ENCODE measurements around the gene TMEM184A. TPM values are rescaled to one million over a fixed set of nuclear protein-coding genes. Genes with fewer than 3 reads are reported as not detected.
"Not testable (repeated sequence)": the region's sequence is repeated elsewhere in the genome, so short reads cannot be mapped to it uniquely, and the experiment has no call there.

TMEM184A gene
- total and polyA plus RNA-seq, 5 donors from 2014 or later = 0.25 TPM; not detected in 4

- H3K27ac Mint-ChIP-seq = no peak overlapping the region
- no peaks in the 10 kb centered on the region for H3K36me3 ChIP-seq (ENCODE audit: control insufficient read depth, insufficient read depth, low read length)
- no peak overlapping the region for H3K4me3 ChIP-seq (ENCODE audit: low read depth, low read length)
- DNase-seq (no peak), ATAC-seq (ENCODE audit: low read depth in 2 of 2) (no peak)
- H3K27ac ChIP-seq (ENCODE audit: insufficient read depth, low read length, poor library complexity, severe bottlenecking) = no peak overlapping the region
- no peaks in the 10 kb centered on the region for H3K36me3 Mint-ChIP-seq
- H3K27me3 ChIP-seq (ENCODE audit: control insufficient read depth, insufficient read depth, low read length) = no peaks in the 10 kb centered on the region
- H3K9me3 Mint-ChIP-seq = peaks cover 0 to 5% (median 2%) of the 10 kb centered on the region in 7 donors
- peaks cover 26% of the 10 kb centered on the region for H3K27me3 Mint-ChIP-seq
- no peak overlapping the region for H3K4me3 Mint-ChIP-seq
- peaks cover 0 to 1% of the 10 kb centered on the region in 2 experiments for H3K9me3 ChIP-seq (ENCODE audit: control insufficient read depth in 2 of 2, low read length in 2 of 2)
- peaks cover 12% of the 10 kb centered on the region for H3K4me1 ChIP-seq (ENCODE audit: control insufficient read depth, insufficient read depth, low read length, poor library complexity, severe bottlenecking)
- H3K4me1 Mint-ChIP-seq = peaks cover 0 to 12% (median 6%) of the 10 kb centered on the region in 4 donors
Observed at GRCh38 chr7:1587738-1588137, 31.7 kb upstream of the TMEM184A start.

DNA sequence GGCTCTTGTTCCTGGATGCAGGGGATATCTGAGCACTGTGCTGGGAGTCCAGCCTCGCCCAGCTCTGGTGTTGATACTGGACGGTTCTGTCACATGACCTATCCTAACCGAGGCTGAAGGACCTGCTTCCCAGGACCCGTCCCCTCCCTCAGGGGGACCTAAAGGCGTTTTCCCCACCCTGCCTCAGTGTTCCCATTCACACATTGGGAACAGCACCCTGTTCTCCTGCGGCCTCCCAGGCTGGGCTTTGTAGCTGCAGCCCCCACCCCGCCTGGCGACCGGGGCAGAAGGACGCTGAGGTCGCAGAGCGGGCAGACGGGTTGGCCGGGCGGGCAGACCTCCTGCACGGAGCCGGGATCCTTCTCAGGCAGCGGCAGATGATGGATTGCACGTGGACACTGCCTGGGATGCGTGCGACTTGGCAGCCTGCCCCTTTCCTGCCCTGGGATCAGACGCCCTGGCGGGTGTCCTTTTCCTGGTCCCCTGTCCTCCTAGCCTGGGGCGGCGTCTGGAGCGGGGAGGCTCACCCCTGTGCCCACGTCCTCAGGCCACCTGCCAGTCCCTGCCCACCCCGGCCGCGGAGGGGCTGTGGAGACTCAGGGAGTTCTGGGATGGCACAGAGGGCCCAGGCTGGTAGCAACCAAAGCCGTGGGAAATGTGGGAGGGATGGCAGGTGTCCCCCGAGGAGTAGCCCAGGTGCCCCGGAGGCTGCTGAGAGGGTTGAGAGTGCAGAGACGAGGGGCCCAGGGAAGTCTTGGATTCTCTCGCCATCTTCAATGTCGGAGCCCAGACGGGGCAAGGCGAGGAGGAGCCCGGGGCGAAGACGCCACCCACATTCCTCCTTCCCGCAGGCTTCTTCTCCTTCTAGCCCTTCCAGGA is 31.1 kb upstream of the TMEM184A start:
- no peaks in the 10 kb centered on the region for H3K36me3 ChIP-seq (ENCODE audit: control insufficient read depth, insufficient read depth, low read length)
- no peak overlapping the region for H3K27ac Mint-ChIP-seq
- H3K4me3 Mint-ChIP-seq = no peak overlapping the region
- no peak for DNase-seq
- H3K4me3 ChIP-seq (ENCODE audit: low read depth, low read length) = no peak overlapping the region
- no peaks in the 10 kb centered on the region for H3K27me3 ChIP-seq (ENCODE audit: control insufficient read depth, insufficient read depth, low read length)
- H3K4me1 Mint-ChIP-seq = peaks cover 0 to 5% (median 2%) of the 10 kb centered on the region in 4 donors
- no peak for ATAC-seq (ENCODE audit: low read depth in 2 of 2)
- H3K27me3 Mint-ChIP-seq = peaks cover 19% of the 10 kb centered on the region
- no peak overlapping the region for H3K27ac ChIP-seq (ENCODE audit: insufficient read depth, low read length, poor library complexity, severe bottlenecking)
- H3K4me1 ChIP-seq (ENCODE audit: control insufficient read depth, insufficient read depth, low read length, poor library complexity, severe bottlenecking) = peaks cover 5% of the 10 kb centered on the region
- no peaks in the 10 kb centered on the region for H3K36me3 Mint-ChIP-seq
- peaks cover 0 to 1% of the 10 kb centered on the region in 2 experiments for H3K9me3 ChIP-seq (ENCODE audit: control insufficient read depth in 2 of 2, low read length in 2 of 2)
- peaks cover 0 to 5% (median 2%) of the 10 kb centered on the region in 7 donors for H3K9me3 Mint-ChIP-seq

- Mint-ChIP-seq H3K4me3 (no peak overlapping the region), H3K27me3 (peaks cover 14% of the 10 kb centered on the region), H3K9me3 (peaks cover 0 to 5% (median 2%) of the 10 kb centered on the region in 7 donors), H3K36me3 (no peaks in the 10 kb centered on the region), H3K27ac (no peak overlapping the region), H3K4me1 (peaks cover 0 to 4% (median 0%) of the 10 kb centered on the region in 4 donors)
- ATAC-seq (ENCODE audit: low read depth in 2 of 2) (no peak), DNase-seq (no peak)
- Histone ChIP-seq H3K9me3 (ENCODE audit: control insufficient read depth in 2 of 2, low read length in 2 of 2) (peaks cover 0 to 1% of the 10 kb centered on the region in 2 experiments), H3K4me1 (ENCODE audit: control insufficient read depth, insufficient read depth, low read length, poor library complexity, severe bottlenecking) (no peaks in the 10 kb centered on the region), H3K36me3 (ENCODE audit: control insufficient read depth, insufficient read depth, low read length) (no peaks in the 10 kb centered on the region), H3K27me3 (ENCODE audit: control insufficient read depth, insufficient read depth, low read length) (no peaks in the 10 kb centered on the region), H3K4me3 (ENCODE audit: low read depth, low read length) (no peak overlapping the region), H3K27ac (ENCODE audit: insufficient read depth, low read length, poor library complexity, severe bottlenecking) (no peak overlapping the region)
Observed at GRCh38 chr7:1586126-1586826, 30.3 kb upstream of the TMEM184A start.

DNA sequence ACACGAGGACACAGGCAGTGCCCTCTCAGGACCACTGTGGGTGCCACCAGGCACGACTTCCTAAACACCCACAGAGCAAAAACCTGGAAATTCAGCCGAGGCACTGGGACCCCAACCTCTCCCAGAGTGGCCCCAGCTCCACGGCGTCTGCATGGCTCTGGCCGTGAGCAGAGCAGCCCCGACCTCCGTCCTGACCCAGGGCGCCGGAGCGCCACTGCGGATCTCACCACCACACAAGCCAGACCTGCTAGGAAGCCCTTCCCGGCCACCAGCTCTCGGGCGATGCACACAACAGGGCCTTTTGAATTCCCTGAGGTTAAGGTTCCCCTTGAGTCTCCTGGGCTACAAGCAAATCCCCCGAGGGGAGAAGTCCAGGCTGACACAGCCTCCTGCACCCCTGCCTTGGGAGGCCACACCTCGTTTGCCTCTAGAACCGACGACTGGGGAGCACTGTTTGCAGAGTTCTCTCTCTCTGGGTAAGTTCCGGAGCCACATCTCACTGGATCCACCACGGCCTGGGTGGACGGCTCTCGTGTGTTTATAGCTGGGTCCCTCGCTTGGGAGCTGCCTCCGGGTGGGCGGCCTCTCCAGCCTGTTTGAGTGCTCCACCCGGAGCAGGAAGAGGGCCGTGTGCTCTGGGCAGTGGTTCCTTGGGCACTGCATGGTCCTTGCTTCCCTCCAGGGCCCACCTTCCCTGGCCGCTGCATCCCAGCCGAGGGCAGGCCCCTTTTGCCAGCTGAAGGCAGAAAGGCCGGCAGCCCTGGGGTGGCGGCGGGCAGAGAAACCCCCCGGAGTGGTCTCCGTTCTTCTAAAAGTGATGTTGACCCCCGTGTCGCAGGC is 29.4 kb upstream of the TMEM184A start:
- peaks cover 0 to 1% of the 10 kb centered on the region in 2 experiments for H3K9me3 ChIP-seq (ENCODE audit: control insufficient read depth in 2 of 2, low read length in 2 of 2)
- Mint-ChIP-seq H3K36me3 (no peaks in the 10 kb centered on the region), H3K9me3 (peaks cover 0 to 5% (median 2%) of the 10 kb centered on the region in 7 donors), H3K4me1 (peaks cover 0 to 2% (median under 1%) of the 10 kb centered on the region in 4 donors), H3K27ac (no peak overlapping the region), H3K27me3 (peaks cover 5% of the 10 kb centered on the region), H3K4me3 (no peak overlapping the region)
- ATAC-seq (ENCODE audit: low read depth in 2 of 2) = no peak
- H3K27ac ChIP-seq (ENCODE audit: insufficient read depth, low read length, poor library complexity, severe bottlenecking) = no peak overlapping the region
- no peak overlapping the region for H3K4me3 ChIP-seq (ENCODE audit: low read depth, low read length)
- no peaks in the 10 kb centered on the region for H3K27me3 ChIP-seq (ENCODE audit: control insufficient read depth, insufficient read depth, low read length)
- no peak for DNase-seq
- H3K4me1 ChIP-seq (ENCODE audit: control insufficient read depth, insufficient read depth, low read length, poor library complexity, severe bottlenecking) = no peaks in the 10 kb centered on the region
- no peaks in the 10 kb centered on the region for H3K36me3 ChIP-seq (ENCODE audit: control insufficient read depth, insufficient read depth, low read length)

DNA sequence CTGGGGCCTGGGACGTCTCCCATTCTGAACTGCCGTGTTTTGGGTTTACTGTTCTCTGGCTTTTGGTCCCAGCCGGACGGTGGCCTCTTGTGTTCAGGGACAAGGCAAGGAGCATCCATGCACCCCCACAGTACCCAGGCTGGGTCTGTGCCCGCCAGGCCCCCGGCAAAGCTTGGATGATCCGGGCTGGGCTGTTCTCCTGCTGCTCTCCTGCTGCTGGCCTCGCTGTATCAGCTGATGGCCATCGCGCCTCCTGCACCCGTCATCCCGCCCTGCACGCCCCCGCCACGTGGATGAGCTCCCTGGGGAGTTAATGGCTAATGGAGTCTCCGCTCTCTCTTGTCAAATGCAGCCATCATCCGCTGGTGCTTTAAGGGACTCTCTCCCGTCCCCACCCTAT is 28.7 kb upstream of the TMEM184A start:
- peak overlapping the region in 1 of 3 donors; percentile 62 for H3K27ac Mint-ChIP-seq
- no peak overlapping the region for H3K4me3 Mint-ChIP-seq

DNA sequence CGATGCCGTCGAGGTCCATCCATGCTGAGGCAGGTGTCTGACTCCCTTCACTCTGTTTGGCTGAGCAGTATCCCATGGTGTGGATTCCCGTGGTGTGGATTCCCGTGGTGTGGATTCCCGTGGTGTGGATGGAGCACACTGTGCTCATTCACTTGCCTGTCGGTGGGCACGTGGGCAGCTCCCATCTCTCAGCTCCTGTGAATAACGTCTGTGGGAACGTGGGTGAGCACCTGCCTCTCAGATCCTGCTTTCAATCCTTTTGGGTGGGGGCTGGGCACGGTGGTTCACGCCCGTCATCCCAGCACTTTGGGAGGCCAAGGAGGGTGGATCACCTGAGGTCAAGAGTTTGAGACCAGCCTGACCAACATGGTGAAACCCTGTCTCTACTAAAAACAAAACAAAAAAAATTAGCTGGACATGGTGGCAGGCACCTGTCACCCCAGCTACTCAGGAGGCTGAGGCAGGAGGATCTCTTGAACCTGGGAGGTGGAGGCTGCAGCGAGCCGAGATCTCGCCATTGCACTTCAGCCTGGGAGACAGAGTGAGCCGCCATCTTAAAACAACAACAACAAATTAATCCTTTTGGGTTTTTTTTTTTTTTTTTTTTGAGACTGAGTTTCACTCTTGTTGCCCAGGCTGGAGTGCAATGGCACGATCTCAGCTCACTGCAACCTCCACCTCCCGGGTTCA is 27.4 kb upstream of the TMEM184A start:
- H3K36me3 Mint-ChIP-seq; H3K36me3 ChIP-seq (ENCODE audit: control insufficient read depth, insufficient read depth, low read length); H3K4me1 ChIP-seq (ENCODE audit: control insufficient read depth, insufficient read depth, low read length, poor library complexity, severe bottlenecking); H3K27me3 ChIP-seq (ENCODE audit: control insufficient read depth, insufficient read depth, low read length); H3K4me3 ChIP-seq (ENCODE audit: low read depth, low read length); H3K4me3 Mint-ChIP-seq; H3K9me3 ChIP-seq (ENCODE audit: control insufficient read depth in 2 of 2, low read length in 2 of 2); H3K9me3 Mint-ChIP-seq; H3K27ac Mint-ChIP-seq; ATAC-seq (ENCODE audit: low read depth in 2 of 2); H3K27ac ChIP-seq (ENCODE audit: insufficient read depth, low read length, poor library complexity, severe bottlenecking); H3K27me3 Mint-ChIP-seq; DNase-seq: not testable (repeated sequence)
- H3K4me1 Mint-ChIP-seq = peaks cover 4 to 16% (median 8%) of the 10 kb centered on the region in 4 donors

More for the DNA sequence above, 28.7 kb upstream of the TMEM184A start:
- DNase-seq (no peak), ATAC-seq (ENCODE audit: low read depth in 2 of 2) (no peak)
- Histone ChIP-seq H3K4me3 (ENCODE audit: low read depth, low read length) (no peak overlapping the region), H3K4me1 (ENCODE audit: control insufficient read depth, insufficient read depth, low read length, poor library complexity, severe bottlenecking) (no peaks in the 10 kb centered on the region), H3K9me3 (ENCODE audit: control insufficient read depth in 2 of 2, low read length in 2 of 2) (peaks cover 0 to 1% of the 10 kb centered on the region in 2 experiments), H3K27ac (ENCODE audit: insufficient read depth, low read length, poor library complexity, severe bottlenecking) (no peak overlapping the region), H3K36me3 (ENCODE audit: control insufficient read depth, insufficient read depth, low read length) (no peaks in the 10 kb centered on the region), H3K27me3 (ENCODE audit: control insufficient read depth, insufficient read depth, low read length) (no peaks in the 10 kb centered on the region)
- H3K4me1 Mint-ChIP-seq = peaks cover 3 to 8% (median 5%) of the 10 kb centered on the region in 4 donors
- peaks cover 0 to 5% (median 1%) of the 10 kb centered on the region in 7 donors for H3K9me3 Mint-ChIP-seq
- H3K36me3 Mint-ChIP-seq = no peaks in the 10 kb centered on the region
- no peaks in the 10 kb centered on the region for H3K27me3 Mint-ChIP-seq
